ENCODE data around the gene REC114. TPM values are rescaled to one million over a fixed set of nuclear protein-coding genes. Genes with fewer than 3 reads are reported as not detected.

Gene REC114
- polyA plus RNA-seq, 3 donors = not detected

DNA sequence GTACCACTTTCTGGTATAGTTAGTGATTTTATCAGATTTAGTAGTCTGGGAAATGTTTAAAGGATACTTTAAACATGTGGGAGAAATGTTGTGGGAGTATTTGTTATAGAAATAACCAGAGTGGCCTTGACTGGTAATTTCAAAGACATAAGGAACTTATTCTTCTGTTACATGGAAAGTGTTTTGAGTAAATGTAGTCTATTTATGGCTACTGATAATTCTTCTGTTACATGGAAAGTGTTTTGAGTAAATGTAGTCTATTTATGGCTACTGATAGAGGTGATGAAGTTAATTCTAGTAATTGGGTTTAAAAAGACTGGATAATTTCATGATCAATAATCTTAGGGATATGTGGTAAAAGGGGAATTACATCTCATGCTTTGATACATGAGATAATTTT is 17.7 kb downstream of the REC114 start:
- Mint-ChIP-seq H3K4me1 (peaks cover 3% of the 10 kb centered on the region), H3K27ac (peak overlapping the region in 1 of 7 donors; percentile 23), H3K4me3 (no peak overlapping the region), H3K9me3 (no peaks in the 10 kb centered on the region), H3K27me3 (ENCODE audit: low read depth in 3 of 3) (peaks cover 16 to 26% (median 21%) of the 10 kb centered on the region in 3 donors), H3K36me3 (no peaks in the 10 kb centered on the region)
- Histone ChIP-seq H3K36me3 (replicated peaks in 1 of 2; ENCODE audit: control insufficient read depth in 1 of 2, insufficient read depth in 2 of 2, low read length in 2 of 2) (no peaks in the 10 kb centered on the region), H3K27ac (ENCODE audit: low read depth in 1 of 2, low read length in 2 of 2) (no peak overlapping the region), H4K20me1 (ENCODE audit: insufficient read depth, low read length) (no peaks in the 10 kb centered on the region), H3K4me2 (replicated peaks; ENCODE audit: extremely low read depth, low read length, poor library complexity, severe bottlenecking) (no peak overlapping the region), H3K4me1 (ENCODE audit: control insufficient read depth in 1 of 2, insufficient read depth in 2 of 2, low read length in 2 of 2) (no peaks in the 10 kb centered on the region), H3K27me3 (ENCODE audit: control insufficient read depth in 2 of 2, insufficient read depth in 2 of 2, low read length in 2 of 2) (peaks cover 19 to 29% of the 10 kb centered on the region in 2 donors), H3K4me3 (replicated peaks in 1 of 3; ENCODE audit: low read depth in 2 of 3, low read length in 3 of 3) (no peak overlapping the region), H3K79me2 (ENCODE audit: insufficient read depth, low read length) (no peaks in the 10 kb centered on the region), H3K9me3 (replicated peaks in 1 of 2; ENCODE audit: control insufficient read depth in 1 of 2, insufficient read depth in 1 of 2, low read length in 2 of 2) (no peaks in the 10 kb centered on the region), H3K9ac (ENCODE audit: insufficient read depth, low read length, poor library complexity, severe bottlenecking) (no peak overlapping the region), H2AFZ (ENCODE audit: insufficient read depth, low read depth, low read length, poor library complexity, severe bottlenecking) (no peak overlapping the region)
- TF ChIP-seq, protein P1, sequence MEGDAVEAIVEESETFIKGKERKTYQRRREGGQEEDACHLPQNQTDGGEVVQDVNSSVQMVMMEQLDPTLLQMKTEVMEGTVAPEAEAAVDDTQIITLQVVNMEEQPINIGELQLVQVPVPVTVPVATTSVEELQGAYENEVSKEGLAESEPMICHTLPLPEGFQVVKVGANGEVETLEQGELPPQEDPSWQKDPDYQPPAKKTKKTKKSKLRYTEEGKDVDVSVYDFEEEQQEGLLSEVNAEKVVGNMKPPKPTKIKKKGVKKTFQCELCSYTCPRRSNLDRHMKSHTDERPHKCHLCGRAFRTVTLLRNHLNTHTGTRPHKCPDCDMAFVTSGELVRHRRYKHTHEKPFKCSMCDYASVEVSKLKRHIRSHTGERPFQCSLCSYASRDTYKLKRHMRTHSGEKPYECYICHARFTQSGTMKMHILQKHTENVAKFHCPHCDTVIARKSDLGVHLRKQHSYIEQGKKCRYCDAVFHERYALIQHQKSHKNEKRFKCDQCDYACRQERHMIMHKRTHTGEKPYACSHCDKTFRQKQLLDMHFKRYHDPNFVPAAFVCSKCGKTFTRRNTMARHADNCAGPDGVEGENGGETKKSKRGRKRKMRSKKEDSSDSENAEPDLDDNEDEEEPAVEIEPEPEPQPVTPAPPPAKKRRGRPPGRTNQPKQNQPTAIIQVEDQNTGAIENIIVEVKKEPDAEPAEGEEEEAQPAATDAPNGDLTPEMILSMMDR (IDR thresholded peaks at IDR 0.05) = no peak
- no peak for DNase-seq
- intact Hi-C loops (cut with micrococcal nuclease) = no loop called here

DNA sequence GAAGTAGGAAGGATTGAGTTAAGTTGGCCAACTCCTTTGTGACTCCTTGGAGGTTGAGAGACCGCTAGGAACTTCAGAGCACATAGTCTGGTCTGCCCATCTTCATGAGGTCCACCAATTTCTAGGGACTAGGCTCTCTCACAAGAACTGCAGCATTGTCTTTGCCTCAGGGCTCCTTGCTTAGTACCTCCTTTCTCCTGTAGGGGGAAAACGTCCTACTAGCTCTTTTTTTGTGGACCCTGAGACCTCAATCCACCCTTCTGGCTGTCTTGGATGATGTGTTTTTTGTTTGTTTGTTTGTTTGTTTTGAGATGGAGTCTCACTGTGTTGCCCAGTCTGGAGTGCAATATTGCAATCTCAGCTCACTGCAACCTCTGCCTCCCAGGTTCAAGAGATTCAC is 21.6 kb downstream of the REC114 start:
- Mint-ChIP-seq H3K9me3 (peaks cover 0 to 1% (median 0%) of the 10 kb centered on the region in 7 donors), H3K27ac (no peak overlapping the region), H3K4me3 (no peak overlapping the region), H3K27me3 (ENCODE audit: low read depth in 3 of 3) (peaks cover 14 to 38% (median 37%) of the 10 kb centered on the region in 3 donors), H3K4me1 (no peaks in the 10 kb centered on the region), H3K36me3 (no peaks in the 10 kb centered on the region)
- no peak overlapping the region for H3K4me3 ChIP-seq (replicated peaks in 1 of 3; ENCODE audit: low read depth in 2 of 3, low read length in 3 of 3)
- DNase-seq = no peak
- no peak overlapping the region for H3K4me2 ChIP-seq (replicated peaks; ENCODE audit: extremely low read depth, low read length, poor library complexity, severe bottlenecking)
- intact Hi-C loops (cut with micrococcal nuclease) = no loop called here
- H3K79me2 ChIP-seq (ENCODE audit: insufficient read depth, low read length) = no peaks in the 10 kb centered on the region
- TF ChIP-seq, protein P1 (IDR thresholded peaks at IDR 0.05) = peak; percentile 46
- peaks cover 24 to 34% of the 10 kb centered on the region in 2 donors for H3K27me3 ChIP-seq (ENCODE audit: control insufficient read depth in 2 of 2, insufficient read depth in 2 of 2, low read length in 2 of 2)
- H3K27ac ChIP-seq (ENCODE audit: low read depth in 1 of 2, low read length in 2 of 2) = no peak overlapping the region
- no CpG with 5 or more reads among the region's 2 CpGs for WGBS (ENCODE audit: insufficient coverage)
- no peak overlapping the region for H2AFZ ChIP-seq (ENCODE audit: insufficient read depth, low read depth, low read length, poor library complexity, severe bottlenecking)
- H3K4me1 ChIP-seq (ENCODE audit: control insufficient read depth in 1 of 2, insufficient read depth in 2 of 2, low read length in 2 of 2) = no peaks in the 10 kb centered on the region
- no peaks in the 10 kb centered on the region for H3K36me3 ChIP-seq (replicated peaks in 1 of 2; ENCODE audit: control insufficient read depth in 1 of 2, insufficient read depth in 2 of 2, low read length in 2 of 2)
- H3K9ac ChIP-seq (ENCODE audit: insufficient read depth, low read length, poor library complexity, severe bottlenecking) = no peak overlapping the region
- no peaks in the 10 kb centered on the region for H3K9me3 ChIP-seq (replicated peaks in 1 of 2; ENCODE audit: control insufficient read depth in 1 of 2, insufficient read depth in 1 of 2, low read length in 2 of 2)
- no peaks in the 10 kb centered on the region for H4K20me1 ChIP-seq (ENCODE audit: insufficient read depth, low read length)

Data from CD14-positive monocyte (primary cell).